Renal pelvis (tissue), 4 donors: Measurements from ENCODE around the gene ARID3C. TPM values are rescaled to one million over a fixed set of nuclear protein-coding genes. Genes with fewer than 3 reads are reported as not detected.

ENCODE experiments used
- DNase-seq: peaks from one replicate; pipeline ENCODE4 v3.0.0-alpha.2; 2013
- polyA plus RNA-seq, 3 donors: library from polyadenylated mRNA; unstranded; fragments of 120-200 nt; gene quantifications; one replicate each; pipeline ENCODE4 v1.2.1, GENCODE V29; 2013; ENCODE audit not compliant: insufficient read length in 3 of 3

Gene ARID3C
- polyA plus RNA-seq, 3 donors = 0.14 to 0.27 (median 0.16) TPM

DNA sequence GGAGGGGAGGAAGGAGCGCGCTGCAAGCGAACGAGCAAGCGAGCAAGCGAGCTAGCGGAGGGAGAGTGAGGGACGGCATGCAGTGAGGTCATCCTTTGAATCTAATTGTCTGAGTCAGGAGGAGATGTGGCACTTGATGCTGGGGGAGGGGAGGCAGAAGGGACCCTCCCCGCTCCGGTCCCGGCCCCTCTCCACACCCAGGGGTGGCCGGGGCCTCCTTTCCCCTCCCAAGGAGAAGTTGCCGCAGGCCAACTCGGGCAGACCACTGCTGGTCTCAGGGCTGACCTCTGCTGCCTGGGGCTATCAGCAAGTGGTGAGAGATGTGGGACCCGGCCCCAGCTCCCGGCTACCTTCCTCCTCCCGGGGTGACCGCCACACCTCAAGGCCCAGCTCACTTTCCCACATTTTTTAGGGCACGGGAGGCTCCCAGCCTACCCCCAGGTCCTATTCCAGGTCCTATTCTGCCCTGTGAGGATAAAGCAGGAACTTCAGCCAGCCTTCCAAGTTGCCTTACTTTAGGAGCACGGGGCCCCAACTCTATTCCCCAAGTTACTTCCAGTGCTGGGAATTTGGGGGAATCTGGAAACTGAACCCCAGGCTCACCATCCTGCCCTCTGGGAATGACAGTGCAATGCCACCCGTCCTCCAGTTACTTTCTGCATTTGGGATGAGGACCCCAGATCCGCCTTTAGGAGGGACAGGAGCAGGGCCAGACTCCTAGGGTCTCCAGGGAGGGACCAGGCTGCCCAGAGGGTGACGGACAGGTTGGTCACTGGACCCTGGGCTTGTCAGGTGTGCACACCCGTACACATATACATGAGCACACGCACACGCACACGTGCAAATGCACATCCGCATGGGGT lies 50.4 kb downstream of the ARID3C start:
- no peak for DNase-seq

DNA sequence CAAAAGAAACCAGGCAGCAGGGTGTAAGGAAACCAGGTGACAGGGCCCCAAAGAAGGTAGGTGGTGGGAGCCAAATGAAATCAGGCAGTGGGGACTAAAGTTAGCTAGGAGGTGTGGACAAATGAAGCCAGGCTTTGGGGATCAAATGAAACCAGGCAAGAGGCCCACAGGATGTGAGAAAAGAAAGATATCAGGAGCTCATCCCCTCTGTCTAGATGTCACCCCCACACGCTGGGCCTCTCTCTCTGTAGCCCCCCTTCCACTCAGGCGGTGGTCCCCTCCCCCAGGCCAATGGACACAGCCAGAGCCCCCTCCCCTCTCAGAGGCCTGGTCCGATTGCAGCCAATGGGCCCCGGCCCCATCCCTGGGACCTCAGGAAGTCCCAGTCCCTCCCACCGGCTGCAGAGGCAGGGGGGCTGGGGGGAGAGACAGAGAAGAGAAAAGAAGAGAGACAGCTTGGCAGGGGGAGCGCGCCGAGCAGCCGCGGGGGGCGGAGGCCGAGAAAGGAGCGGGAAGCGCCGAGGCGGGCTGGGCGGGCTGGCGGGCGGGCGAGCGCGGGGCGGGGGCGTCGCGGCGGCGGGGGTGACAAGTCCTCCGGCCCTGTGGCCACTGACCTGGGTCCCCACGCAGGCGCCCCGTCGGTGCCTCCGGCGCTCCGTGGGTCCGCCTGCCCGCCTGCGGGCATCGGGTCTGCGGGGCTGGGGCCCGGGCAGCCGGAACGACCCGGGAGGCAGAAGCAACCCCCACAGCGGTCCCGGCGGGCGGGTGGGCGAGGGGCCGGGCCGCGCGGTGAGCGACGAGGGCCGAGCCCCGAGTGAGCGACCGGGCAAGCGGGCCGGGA lies 51.2 kb downstream of the ARID3C start:
- DNase-seq = peak; percentile 88

DNA sequence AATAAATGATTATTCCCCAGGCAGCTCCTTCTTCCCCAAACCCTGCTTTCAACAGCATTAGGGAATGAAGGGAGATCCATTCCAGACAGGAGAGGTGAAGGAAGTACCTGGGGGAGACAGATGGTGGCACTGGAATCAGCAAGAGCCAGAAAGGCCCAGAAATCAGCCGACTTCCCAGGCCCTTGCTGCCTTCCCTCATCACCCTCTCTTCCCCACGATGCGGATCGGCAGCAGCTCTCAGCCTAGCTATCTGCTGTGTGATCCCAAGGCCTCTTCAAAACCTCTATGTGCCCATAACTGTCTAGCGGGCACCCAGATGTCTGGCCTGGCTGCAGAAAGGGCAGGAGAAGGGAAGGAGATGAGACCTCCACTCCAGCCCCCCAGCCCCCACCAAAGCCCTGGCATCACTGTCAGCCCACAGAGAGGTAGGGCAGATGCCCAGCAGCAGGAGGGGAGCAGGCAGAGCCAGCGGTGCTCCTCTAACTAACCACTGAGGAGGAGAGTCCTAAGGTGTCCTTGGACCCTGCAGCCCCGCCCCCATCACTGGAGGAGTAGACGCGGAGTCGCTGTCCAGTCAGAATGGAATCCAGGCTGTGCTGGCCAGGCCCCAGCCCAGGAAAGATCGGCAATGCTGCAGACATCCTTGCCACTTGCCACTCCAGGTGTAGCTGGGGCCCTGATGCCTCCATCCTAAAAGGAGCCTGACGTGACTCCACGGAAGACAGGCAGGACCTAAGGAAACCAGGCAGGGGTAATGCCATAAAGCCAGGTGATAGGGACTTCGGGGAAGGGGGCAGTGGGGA lies 52.1 kb downstream of the ARID3C start:
- no peak for DNase-seq

DNA sequence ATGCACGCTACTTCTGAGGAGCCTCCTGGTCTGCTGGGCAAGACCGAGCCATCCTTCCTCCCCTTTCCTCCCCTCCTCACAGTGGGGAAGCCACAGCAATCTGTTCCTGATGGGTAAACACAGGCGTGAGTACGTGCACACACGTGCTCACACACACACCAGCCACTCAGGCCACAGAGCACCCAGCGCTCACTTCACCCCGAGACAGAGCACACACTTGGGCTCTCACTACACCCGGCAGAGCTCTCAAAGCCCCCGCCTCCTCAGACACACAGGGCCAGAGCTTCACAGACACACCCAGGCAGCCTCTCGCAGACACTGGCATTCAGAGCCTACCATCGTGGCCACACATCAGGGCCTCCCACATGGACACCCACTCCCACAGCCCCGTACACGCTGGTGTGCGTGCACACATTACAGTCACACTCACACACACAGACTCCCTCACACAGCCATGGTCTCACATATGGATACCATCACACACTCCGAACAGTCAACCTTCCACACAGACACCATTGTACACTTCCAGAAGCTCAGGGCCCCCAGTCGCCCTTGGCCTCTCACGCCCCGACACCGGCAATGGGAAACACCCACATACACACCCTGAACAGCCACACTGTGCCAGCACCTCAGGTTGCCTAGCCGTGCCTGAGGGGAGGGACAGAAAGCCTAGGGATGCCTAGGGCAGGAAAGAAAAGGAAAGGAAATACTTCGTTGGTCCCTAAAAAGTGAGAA lies 52.8 kb downstream of the ARID3C start:
- DNase-seq = no peak

DNA sequence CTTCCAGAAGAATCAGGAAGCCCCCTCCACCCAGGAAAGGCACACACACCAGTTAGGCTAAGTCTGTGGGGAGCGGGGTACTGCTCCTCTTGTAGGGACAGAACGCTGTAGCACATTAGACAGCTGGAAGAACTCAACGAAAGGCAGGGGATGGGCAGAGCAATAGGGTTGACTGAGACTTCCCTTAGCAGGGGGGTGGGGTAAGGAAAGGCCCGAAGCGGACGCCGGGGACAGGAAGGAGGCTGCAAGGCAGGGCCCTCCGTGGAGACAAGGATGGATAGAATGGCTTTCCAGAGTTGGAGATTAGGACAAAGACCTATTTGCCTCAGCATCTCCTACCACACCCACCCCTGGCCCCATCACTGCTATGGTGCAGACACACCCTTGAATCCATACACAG lies 53.6 kb downstream of the ARID3C start:
- DNase-seq = no peak

DNA sequence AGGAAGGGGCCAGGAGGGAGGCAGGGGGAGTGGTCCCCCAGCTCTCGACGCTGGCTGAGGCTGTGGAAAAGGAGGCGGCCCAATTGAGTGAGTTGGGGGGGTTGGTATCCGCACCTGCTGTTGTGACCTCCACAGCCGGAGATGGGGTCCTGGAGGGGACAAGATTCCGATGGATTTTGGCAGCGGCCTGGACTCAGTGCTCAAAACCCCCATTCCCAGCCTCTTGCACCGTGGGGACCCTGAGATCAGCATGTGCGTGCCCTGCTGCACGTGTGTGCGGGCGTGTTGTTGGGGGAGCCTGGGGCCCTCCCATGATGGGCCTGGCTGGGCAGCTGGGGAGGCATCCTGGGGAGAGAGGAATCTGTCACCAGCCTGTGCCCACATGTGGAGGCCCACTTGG lies 54.3 kb downstream of the ARID3C start:
- no peak for DNase-seq

DNA sequence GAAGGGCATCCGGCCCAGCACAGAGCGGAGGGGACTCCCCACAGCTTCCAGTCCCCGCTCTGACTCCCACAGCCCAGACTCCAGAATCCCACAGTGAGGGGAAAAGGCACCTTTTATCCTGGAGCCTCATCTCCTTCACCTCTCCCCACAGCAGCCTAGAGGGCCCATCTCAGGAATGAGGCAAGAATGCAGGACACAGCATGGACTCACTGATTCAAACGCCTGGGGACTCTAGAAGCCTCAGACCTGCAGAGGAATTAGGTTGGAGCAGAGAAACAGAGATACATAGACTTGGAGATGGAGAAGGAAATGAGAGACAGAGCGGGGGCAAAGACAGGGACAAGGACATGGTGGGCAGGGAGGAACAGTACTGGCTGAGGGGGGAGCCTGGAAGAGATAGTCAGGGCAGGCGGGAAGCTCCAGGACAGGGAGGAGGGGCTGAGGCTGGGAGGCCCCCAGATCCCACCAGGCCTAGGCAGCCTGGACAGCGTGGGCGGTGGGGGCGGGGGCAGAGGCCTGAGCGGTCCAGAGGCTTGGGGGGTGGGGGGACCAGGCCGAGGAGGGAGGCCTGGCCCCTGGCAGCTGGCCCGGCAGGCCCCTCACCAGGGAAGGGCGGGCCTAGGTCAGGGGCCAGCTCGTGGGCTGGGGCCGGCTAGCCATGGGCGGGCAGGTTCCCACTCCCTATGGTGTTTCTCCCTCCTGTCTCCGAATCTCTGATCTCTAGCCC lies 55.1 kb downstream of the ARID3C start:
- no peak for DNase-seq

DNA sequence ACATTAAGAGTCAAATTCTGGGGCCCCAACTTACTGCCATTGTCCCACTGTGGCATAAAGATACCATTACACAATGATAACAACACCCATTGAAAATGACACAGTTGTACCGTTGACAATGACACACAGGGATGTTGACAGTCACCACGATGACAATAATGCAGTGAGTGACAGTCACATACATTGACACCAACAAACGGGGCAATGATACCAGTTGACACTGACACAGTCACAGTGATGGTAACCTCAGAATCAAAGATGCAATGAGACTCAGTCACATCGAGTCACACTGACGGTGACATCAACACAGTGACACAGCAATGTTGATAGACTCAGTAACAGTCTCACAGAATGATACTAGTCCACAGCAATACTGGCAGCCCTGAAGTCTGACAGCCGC lies 56.2 kb downstream of the ARID3C start:
- DNase-seq = no peak

DNA sequence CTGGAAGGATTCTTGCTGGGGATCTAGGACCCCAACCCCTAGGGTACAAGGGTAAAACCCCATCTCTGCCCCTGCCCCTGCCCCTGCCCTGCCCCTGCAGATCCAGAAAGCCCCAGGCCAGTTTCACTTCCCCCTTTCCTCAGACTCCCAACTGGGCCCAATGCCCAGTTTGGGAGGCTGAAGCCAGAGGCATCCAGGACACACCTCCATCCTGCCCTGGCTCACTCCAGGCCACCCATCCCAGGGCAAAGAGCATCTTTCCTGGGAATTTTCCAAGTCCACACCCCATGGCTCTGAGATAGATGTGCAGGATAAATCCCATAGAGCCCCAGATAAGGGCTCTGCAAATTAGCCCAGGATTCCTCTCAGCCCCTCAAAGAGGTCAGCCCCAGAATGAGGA lies 56.8 kb downstream of the ARID3C start:
- DNase-seq = no peak

DNA sequence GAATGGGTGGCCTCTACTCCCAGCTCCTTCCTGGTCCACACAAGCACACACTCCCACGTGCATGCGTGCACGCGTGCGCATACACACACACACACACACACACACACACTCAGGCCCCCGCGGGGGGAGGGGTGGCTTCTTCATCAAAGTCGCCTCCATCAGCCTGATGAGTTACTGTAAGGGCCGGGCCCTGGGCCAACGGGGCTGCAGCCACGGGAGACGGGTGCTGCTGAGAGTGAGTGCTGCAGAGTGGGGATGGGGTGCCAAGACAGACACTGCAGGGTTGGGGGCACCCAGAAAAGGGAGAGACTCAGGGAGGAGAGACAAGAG lies 57.4 kb downstream of the ARID3C start:
- DNase-seq = no peak

Other genes with a start within 250 kb of the ARID3C start
- 10 to 100 TPM; 13.3 to 15.6 (median 14.1) TPM for gene FAM219A, start 170.5 kb downstream of the ARID3C start, polyA plus RNA-seq
- gene DNAI1, start 170.3 kb downstream of the ARID3C start, polyA plus RNA-seq = 1 to 10 TPM; 1.5 to 4.4 (median 3.8) TPM
- 1 to 10 TPM in 2 of 3 donors, under 1 TPM in 1; 0.83 to 2.5 (median 2.4) TPM for gene ENHO, start 106.1 kb downstream of the ARID3C start, polyA plus RNA-seq
- 10 to 100 TPM; 31.6 to 48.1 (median 45.5) TPM for gene CNTFR, start 39.3 kb downstream of the ARID3C start, polyA plus RNA-seq
- gene RPP25L, start 17.0 kb downstream of the ARID3C start, polyA plus RNA-seq = 10 to 100 TPM; 31.1 to 35.4 (median 35.0) TPM
- gene DCTN3, start 8.6 kb downstream of the ARID3C start, polyA plus RNA-seq = 100 to 1,000 TPM in 2 of 3 donors, 10 to 100 TPM in 1; 98.7 to 105 (median 103) TPM
- 10 to 100 TPM; 52.7 to 58.7 (median 56.3) TPM for gene SIGMAR1, start 8.7 kb upstream of the ARID3C start, polyA plus RNA-seq
- gene GALT, start 17.6 kb upstream of the ARID3C start, polyA plus RNA-seq = 10 to 100 TPM; 73.8 to 83.4 (median 83.2) TPM
- gene IL11RA, start 23.1 kb upstream of the ARID3C start, polyA plus RNA-seq = 10 to 100 TPM; 64.0 to 81.4 (median 71.6) TPM
- under 1 TPM; 0.37 to 0.95 (median 0.95) TPM for gene CCL27, start 33.6 kb upstream of the ARID3C start, polyA plus RNA-seq
- gene CCL19, start 62.2 kb upstream of the ARID3C start, polyA plus RNA-seq = under 1 TPM in 1 of 3 donors, not detected in 2; 0.19 TPM
- gene CCL21, start 81.1 kb upstream of the ARID3C start, polyA plus RNA-seq = 10 to 100 TPM; 10.1 to 50.9 (median 12.5) TPM